Kidney (tissue), 14 donors: ENCODE data around the gene TXN2. TPM values are rescaled to one million over a fixed set of nuclear protein-coding genes. Genes with fewer than 3 reads are reported as not detected.

ENCODE experiments used
- DNase-seq, 5 donors: peaks; one replicate each; pipeline ENCODE4 v3.0.0-alpha.2; 2013 to 2020
- FAIRE-seq: peaks from 2 replicates; lab custom pipeline; 2012; peaks lifted over from hg19 to GRCh38; lab: Jason Lieb, UNC
- H3K27ac ChIP-seq, 2 donors: one replicate each; pipeline ENCODE4 v1.7.0; 2013; ENCODE audit warnings: low read depth in 2 of 2, low read length in 2 of 2, inconsistent platforms in 1 of 2
- H3K27me3 ChIP-seq: one replicate; pipeline ENCODE4 v1.7.1; 2013; ENCODE audit warnings: low read length, inconsistent platforms; ENCODE audit not compliant: control insufficient read depth, insufficient read depth
- H3K36me3 ChIP-seq, 3 donors: one replicate each; pipeline versions ENCODE4 v1.7.0 to v1.7.1; 2013; ENCODE audit warnings: low read length in 3 of 3, control low read depth in 1 of 3, inconsistent platforms in 1 of 3; ENCODE audit not compliant: insufficient read depth in 3 of 3, control insufficient read depth in 2 of 3
- H3K4me1 ChIP-seq, 3 donors: one replicate each; pipeline versions ENCODE4 v1.7.0 to v1.7.1; 2013; ENCODE audit warnings: low read length in 3 of 3, inconsistent platforms in 1 of 3, low read depth in 1 of 3; ENCODE audit not compliant: control insufficient read depth in 2 of 3, insufficient read depth in 2 of 3
- H3K4me3 ChIP-seq, 3 donors: one replicate each; pipeline versions ENCODE4 v1.7.0 to v1.8.1; 2013; ENCODE audit warnings: low read length in 3 of 3, control low read depth in 1 of 3, inconsistent platforms in 1 of 3
- H3K9ac ChIP-seq, 3 donors: one replicate each; pipeline versions ENCODE4 v1.7.0 to v1.7.1; 2013; ENCODE audit warnings: low read length in 3 of 3, control low read depth in 1 of 3, inconsistent platforms in 1 of 3
- H3K9me3 ChIP-seq, 3 donors: one replicate each; pipeline versions ENCODE4 v1.7.0 to v1.7.1; 2013; ENCODE audit warnings: low read length in 3 of 3, control low read depth in 1 of 3, inconsistent platforms in 1 of 3; ENCODE audit not compliant: control insufficient read depth in 2 of 3, insufficient read depth in 1 of 3
- CTCF ChIP-seq: IDR thresholded peaks from 3 replicates; pipeline ENCODE4 v1.5.1; 2012; ENCODE audit warnings: mild to moderate bottlenecking, moderate library complexity, borderline replicate concordance; ENCODE audit not compliant: insufficient read depth; ENCODE audit errors: extremely low read depth
- intact Hi-C: fragments of 100-400 bp; cut with DNase I; formaldehyde crosslinking; loops from one replicate; pipeline ENCODE4 v1.11.1; 2022
- polyA plus RNA-seq: library from polyadenylated mRNA; stranded (reverse); fragments of 350-450 nt; fragmentation: Illumina TruSeq; extraction: RNeasy Lipid Tissue Mini Kit (QIAGEN cat#74804); gene quantifications from one replicate; pipeline ENCODE4 v1.2.3, GENCODE V29; 2014; ENCODE audit warnings: low read depth, low replicate concordance; ENCODE audit not compliant: insufficient read depth
- total RNA-seq: library from RNA; stranded (reverse); fragmentation: NEBNext Ultra II Directional; extraction: Animal tissue kit (Norgen Biotek cat#: 25700); gene quantifications from one replicate; pipeline ENCODE4 v1.2.1, GENCODE V29; 2021
- donor health status: control.
- donor health status: control.
- donor health status: control.
- donor health status: control.
- donor health status: control.
- donor health status: DM: yes; HTN: yes; CAD: no.
- donor health status: Normal renal cell carcinoma (clear cell type).

Gene TXN2
- total and polyA plus RNA-seq, 2 donors from 2014 or later, result 72.8 to 194 TPM

GRCh38 chr22:36493690-36494110, 12.3 kb upstream of the TXN2 start:
- DNase-seq (no peak), FAIRE-seq (no peak)
- Histone ChIP-seq H3K9me3 (no peaks in the 10 kb centered on the region), H3K27me3 (no peaks in the 10 kb centered on the region), H3K4me3 (no peak overlapping the region), H3K27ac (no peak overlapping the region), H3K9ac (no peak overlapping the region), H3K4me1 (no peaks in the 10 kb centered on the region), H3K36me3 (peaks cover 0 to 18% (median 6%) of the 10 kb centered on the region in 3 donors)
- intact Hi-C loops, result no loop called here
- no peak for TF ChIP-seq CTCF

- no peak overlapping the region for H3K4me3 ChIP-seq
- no peaks in the 10 kb centered on the region for H3K27me3 ChIP-seq
- peaks cover 0 to 18% (median 6%) of the 10 kb centered on the region in 3 donors for H3K36me3 ChIP-seq
- H3K4me1 ChIP-seq, result no peaks in the 10 kb centered on the region
- no peak overlapping the region for H3K9ac ChIP-seq
- intact Hi-C loops, result no loop called here
- H3K27ac ChIP-seq, result no peak overlapping the region
- FAIRE-seq (no peak), DNase-seq (no peak)
- no peak for TF ChIP-seq CTCF
- H3K9me3 ChIP-seq, result no peaks in the 10 kb centered on the region
Measured at GRCh38 chr22:36492109-36492508, 10.7 kb upstream of the TXN2 start.

GRCh38 chr22:36491155-36491554, 9.7 kb upstream of the TXN2 start:
- FAIRE-seq, result no peak
- H3K36me3 ChIP-seq, result peaks cover 0 to 13% (median 6%) of the 10 kb centered on the region in 3 donors
- no peak for TF ChIP-seq CTCF
- no peaks in the 10 kb centered on the region for H3K9me3 ChIP-seq
- intact Hi-C loops, result no loop called here
- H3K4me3 ChIP-seq, result no peak overlapping the region
- DNase-seq, result no peak
- no peak overlapping the region for H3K9ac ChIP-seq
- no peaks in the 10 kb centered on the region for H3K27me3 ChIP-seq
- no peaks in the 10 kb centered on the region for H3K4me1 ChIP-seq
- no peak overlapping the region for H3K27ac ChIP-seq
